CD14-positive monocyte (primary cell): ENCODE results near the gene TBXA2R. TPM values are rescaled to one million over a fixed set of nuclear protein-coding genes. Genes with fewer than 3 reads are reported as not detected.

Source experiments
- DNase-seq, 3 donors: peaks; one replicate each; pipeline ENCODE4 v3.0.0-alpha.2; 2011 to 2022
- H2AFZ ChIP-seq: 2 replicates; pipeline ENCODE4 v1.6.0; 2012; ENCODE audit warnings: mild to moderate bottlenecking, low read depth, low read length, inconsistent platforms; ENCODE audit not compliant: insufficient read depth, poor library complexity, severe bottlenecking
- H3K27ac ChIP-seq, 2 donors: 1 replicate in 1 of 2; 2 replicates in 1 of 2; pipeline ENCODE4 v1.5.1; 2012 to 2013; ENCODE audit warnings: low read length in 2 of 2, control low read depth in 1 of 2, inconsistent platforms in 1 of 2, low read depth in 1 of 2, mild to moderate bottlenecking in 1 of 2
- H3K27me3 ChIP-seq, 2 donors: one replicate each; pipeline versions ENCODE4 v1.6.0 to v1.6.1; 2011 to 2013; ENCODE audit warnings: low read length in 2 of 2; ENCODE audit not compliant: control insufficient read depth in 2 of 2, insufficient read depth in 2 of 2
- H3K36me3 ChIP-seq, 2 donors: replicated peaks in 1 of 2; 1 replicate in 1 of 2; 2 replicates in 1 of 2; pipeline versions ENCODE4 v1.5.1 to v1.6.1; 2012 to 2013; ENCODE audit warnings: low read length in 2 of 2, control low read depth in 1 of 2, inconsistent platforms in 1 of 2, mild to moderate bottlenecking in 1 of 2; ENCODE audit not compliant: insufficient read depth in 2 of 2, control insufficient read depth in 1 of 2
- H3K4me1 ChIP-seq, 2 donors: 1 replicate in 1 of 2; 2 replicates in 1 of 2; pipeline versions ENCODE4 v1.5.1 to v1.6.1; 2012 to 2013; ENCODE audit warnings: low read length in 2 of 2, control low read depth in 1 of 2, inconsistent platforms in 1 of 2, mild to moderate bottlenecking in 1 of 2, moderate library complexity in 1 of 2; ENCODE audit not compliant: insufficient read depth in 2 of 2, control insufficient read depth in 1 of 2
- H3K4me2 ChIP-seq: replicated peaks from 2 replicates; pipeline ENCODE3; 2012; ENCODE audit warnings: low read length, moderate library complexity, mild to moderate bottlenecking; ENCODE audit not compliant: poor library complexity, severe bottlenecking; ENCODE audit errors: extremely low read depth
- H3K4me3 ChIP-seq, 3 experiments: fragments of 200-600 bp in 1 of 3; sonication (generic) in 1 of 3; replicated peaks in 1 of 3; 1 replicate in 2 of 3; 2 replicates in 1 of 3; pipeline ENCODE4 v1.5.1; 2011 to 2013; ENCODE audit warnings: low read length in 3 of 3, mild to moderate bottlenecking in 3 of 3, control low read depth in 2 of 3, low read depth in 2 of 3, inconsistent platforms in 1 of 3, moderate library complexity in 1 of 3
- H3K79me2 ChIP-seq: 2 replicates; pipeline ENCODE4 v1.6.0; 2012; ENCODE audit warnings: mild to moderate bottlenecking, control low read depth, inconsistent platforms, low read length, moderate library complexity; ENCODE audit not compliant: insufficient read depth
- H3K9ac ChIP-seq: 2 replicates; pipeline ENCODE4 v1.6.0; 2017; ENCODE audit warnings: low read length, mild to moderate bottlenecking; ENCODE audit not compliant: insufficient read depth, poor library complexity, severe bottlenecking
- H3K9me3 ChIP-seq, 2 donors: replicated peaks in 1 of 2; 1 replicate in 1 of 2; 2 replicates in 1 of 2; pipeline versions ENCODE4 v1.5.1 to v1.6.1; 2012 to 2013; ENCODE audit warnings: low read length in 2 of 2, control low read depth in 1 of 2; ENCODE audit not compliant: control insufficient read depth in 1 of 2, insufficient read depth in 1 of 2
- H4K20me1 ChIP-seq: 2 replicates; pipeline ENCODE4 v1.6.0; 2012; ENCODE audit warnings: mild to moderate bottlenecking, low read length, control low read depth, moderate library complexity; ENCODE audit not compliant: insufficient read depth
- H3K27ac Mint-ChIP-seq, 7 donors: one replicate each; pipeline ENCODE4 v1.8.0; 2020; ENCODE audit warnings: mild to moderate bottlenecking in 7 of 7, mixed read lengths in 7 of 7, moderate library complexity in 6 of 7, inconsistent platforms in 2 of 7
- H3K27me3 Mint-ChIP-seq, 3 donors: one replicate each; pipeline ENCODE4 v1.8.0; 2021 to 2022; ENCODE audit warnings: low read depth in 3 of 3, mild to moderate bottlenecking in 3 of 3, mixed read lengths in 3 of 3, moderate library complexity in 3 of 3, inconsistent platforms in 1 of 3
- H3K36me3 Mint-ChIP-seq, 2 donors: one replicate each; pipeline ENCODE4 v1.8.0; 2020; ENCODE audit warnings: mixed read lengths in 2 of 2, inconsistent platforms in 1 of 2, mild to moderate bottlenecking in 1 of 2
- H3K4me1 Mint-ChIP-seq: one replicate; pipeline ENCODE4 v1.8.0; 2020; ENCODE audit warnings: mild to moderate bottlenecking, mixed read lengths
- H3K4me3 Mint-ChIP-seq, 2 donors: one replicate each; pipeline ENCODE4 v1.8.0; 2020; ENCODE audit warnings: mild to moderate bottlenecking in 2 of 2, mixed read lengths in 2 of 2, moderate library complexity in 1 of 2
- H3K9me3 Mint-ChIP-seq, 7 donors: one replicate each; pipeline ENCODE4 v1.8.0; 2020 to 2022; ENCODE audit warnings: mixed read lengths in 7 of 7, mild to moderate bottlenecking in 6 of 7, moderate library complexity in 6 of 7, inconsistent platforms in 2 of 7
- CTCF ChIP-seq: fragments of 200-600 bp; IDR thresholded peaks from one replicate; pipeline ENCODE4 v1.8.0; 2022; ENCODE audit warnings: antibody characterized with exemption, mild to moderate bottlenecking
- WGBS: methylation state at CpG from one replicate; pipeline ENCODE4 v1.1.5; 2013; ENCODE audit warnings: missing lambda C conversion rate; ENCODE audit not compliant: insufficient coverage; 5-methylcytosine and 5-hydroxymethylcytosine counted together
- intact Hi-C, 2 donors: fragments of 100-400 bp; cut with micrococcal nuclease; formaldehyde crosslinking; loops; one replicate each; pipeline versions ENCODE4 v1.15.0 to v1.15.1; 2023
- polyA plus RNA-seq, 3 donors: library from polyadenylated mRNA; depleted of rRNA in 1 of 3; unstranded in 2 of 3; stranded (reverse) in 1 of 3; fragments of 300-500 nt in 2 of 3; fragments of >200 nt in 1 of 3; fragmentation: Illumina TruSeq in 2 of 3; gene quantifications; 1 replicate in 2 of 3; 2 replicates in 1 of 3; pipeline ENCODE4 v1.2.3, GENCODE V29; 2012 to 2021

The TBXA2R gene
- polyA plus RNA-seq, 3 donors: 0.05 TPM; not detected in 2

- H3K4me2 ChIP-seq: no peak overlapping the region
- intact Hi-C loops: no loop called here
- H3K4me3 ChIP-seq: no peak overlapping the region
- H3K9me3 ChIP-seq: no peaks in the 10 kb centered on the region
- WGBS: 92% methylated on average over 33 of the region's 39 CpGs
- H3K4me3 Mint-ChIP-seq: no peak overlapping the region
- H3K27me3 Mint-ChIP-seq: no peaks in the 10 kb centered on the region
- peaks cover 0 to 7% (median 4%) of the 10 kb centered on the region in 7 donors for H3K9me3 Mint-ChIP-seq
- H3K27ac Mint-ChIP-seq: no peak overlapping the region
- H3K36me3 Mint-ChIP-seq: peaks cover 24 to 54% of the 10 kb centered on the region in 2 donors
- H4K20me1 ChIP-seq: no peaks in the 10 kb centered on the region
- H3K4me1 ChIP-seq: peaks cover under 1 to 7% of the 10 kb centered on the region in 2 donors
- no peak for TF ChIP-seq CTCF
- no peak overlapping the region for H3K9ac ChIP-seq
- no peak overlapping the region for H3K27ac ChIP-seq
- H3K27me3 ChIP-seq: no peaks in the 10 kb centered on the region
- no peak for DNase-seq
- no peaks in the 10 kb centered on the region for H3K79me2 ChIP-seq
- H2AFZ ChIP-seq: no peak overlapping the region
- peaks cover 11% of the 10 kb centered on the region for H3K4me1 Mint-ChIP-seq
- peaks cover 30 to 40% of the 10 kb centered on the region in 2 donors for H3K36me3 ChIP-seq
These were observed 7.4 kb upstream of the TBXA2R start for GRCh38 chr19:3613818-3614661.

- H4K20me1 ChIP-seq: no peaks in the 10 kb centered on the region
- H3K36me3 Mint-ChIP-seq: peaks cover 23 to 50% of the 10 kb centered on the region in 2 donors
- H3K27me3 Mint-ChIP-seq: peaks cover 0 to 3% (median 2%) of the 10 kb centered on the region in 3 donors
- no peak overlapping the region for H3K4me3 Mint-ChIP-seq
- no peak overlapping the region for H3K4me2 ChIP-seq
- H3K9me3 Mint-ChIP-seq: peaks cover 3 to 8% (median 6%) of the 10 kb centered on the region in 7 donors
- DNase-seq: no peak
- no peaks in the 10 kb centered on the region for H3K79me2 ChIP-seq
- no peak overlapping the region for H3K27ac ChIP-seq
- peaks cover 29 to 35% of the 10 kb centered on the region in 2 donors for H3K36me3 ChIP-seq
- H3K4me3 ChIP-seq: no peak overlapping the region
- intact Hi-C loops: no loop called here
- H3K9me3 ChIP-seq: peaks cover 0 to 2% of the 10 kb centered on the region in 2 donors
- H3K27ac Mint-ChIP-seq: no peak overlapping the region
- no peak for TF ChIP-seq CTCF
- 97% methylated on average over 64 of the region's 79 CpGs for WGBS
- H3K27me3 ChIP-seq: peaks cover 0 to 3% of the 10 kb centered on the region in 2 donors
- no peak overlapping the region for H3K9ac ChIP-seq
- peaks cover 7 to 11% of the 10 kb centered on the region in 2 donors for H3K4me1 ChIP-seq
- H2AFZ ChIP-seq: no peak overlapping the region
- peaks cover 12% of the 10 kb centered on the region for H3K4me1 Mint-ChIP-seq
These were observed 6.4 kb upstream of the TBXA2R start for GRCh38 chr19:3612901-3613741.
